HL-60 (cell line): ENCODE results near the gene MTSS2.

ENCODE experiments used
- DNase-seq, 2 experiments: peaks; one replicate each; pipeline ENCODE4 v3.0.0-alpha.2; 2010 to 2020; ENCODE audit warnings: low read depth in 1 of 2, low spot score in 1 of 2
- H3K27ac ChIP-seq: fragments of 250-450 bp; sonication (Bioruptor Pico); replicated peaks from 2 replicates; pipeline ENCODE4 v1.5.1; 2020; ENCODE audit warnings: mild to moderate bottlenecking, moderate library complexity
- H3K27me3 ChIP-seq: fragments of 250-450 bp; sonication (Bioruptor Pico); 2 replicates; pipeline ENCODE4 v1.5.1; 2021; ENCODE audit warnings: mild to moderate bottlenecking, moderate library complexity; ENCODE audit not compliant: insufficient read depth, poor library complexity, severe bottlenecking
- H3K4me3 ChIP-seq: replicated peaks from 2 replicates; pipeline ENCODE4 v1.5.1; 2011; ENCODE audit warnings: mild to moderate bottlenecking, control low read depth, low read length; ENCODE audit not compliant: insufficient read depth
- CTCF ChIP-seq: IDR thresholded peaks from one replicate; pipeline ENCODE4 v1.5.1; 2011; ENCODE audit warnings: low read length, control low read depth, inconsistent platforms; ENCODE audit not compliant: insufficient read depth
- GABPA ChIP-seq: IDR thresholded peaks from 2 replicates; pipeline ENCODE4 v1.6.1; 2012; ENCODE audit warnings: low read depth
- POLR2AphosphoS5 ChIP-seq: IDR thresholded peaks from 2 replicates; pipeline ENCODE4 v1.6.1; 2012; ENCODE audit warnings: low read depth
- REST ChIP-seq: IDR thresholded peaks from 2 replicates; pipeline ENCODE4 v1.6.1; 2012; ENCODE audit warnings: low read depth; ENCODE audit not compliant: insufficient replicate concordance
- SPI1 ChIP-seq: IDR thresholded peaks from 2 replicates; pipeline ENCODE4 v1.6.1; 2012; ENCODE audit warnings: low read depth, mild to moderate bottlenecking, borderline replicate concordance

MTSS2 gene

DNA sequence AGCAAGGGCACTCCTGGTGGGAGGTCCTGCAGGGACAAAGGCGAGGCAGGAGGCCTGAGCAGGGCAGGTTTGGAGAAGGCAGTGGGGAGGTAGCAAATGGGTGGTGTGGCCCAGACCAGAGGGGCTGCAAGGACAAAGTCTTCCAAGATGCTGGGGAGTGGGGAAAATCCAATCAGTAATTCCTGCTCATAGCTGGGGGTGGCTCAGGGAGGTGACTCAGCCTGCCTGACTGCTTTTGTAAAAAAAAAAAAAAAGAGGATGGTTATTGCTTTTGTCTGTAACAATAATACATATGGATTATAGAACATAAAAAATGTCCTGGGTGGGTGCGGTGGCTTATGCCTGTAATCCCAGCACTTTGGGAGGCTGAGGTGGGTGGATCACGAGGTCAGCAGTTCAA is 34.3 kb downstream of the MTSS2 start:
- Histone ChIP-seq H3K4me3 (no peak overlapping the region), H3K27ac (no peak overlapping the region), H3K27me3 (no peaks in the 10 kb centered on the region)
- TF ChIP-seq REST (no peak), GABPA (no peak), SPI1 (no peak), POLR2AphosphoS5 (no peak), CTCF (no peak)
- no peak for DNase-seq

GRCh38 chr16:70650216-70650615 is 35.6 kb downstream of the MTSS2 start:
- H3K4me3 ChIP-seq = no peak overlapping the region
- H3K27ac ChIP-seq = no peak overlapping the region
- TF ChIP-seq POLR2AphosphoS5 (no peak), SPI1 (no peak), CTCF (no peak), GABPA (no peak), REST (no peak)
- DNase-seq = no peak
- no peaks in the 10 kb centered on the region for H3K27me3 ChIP-seq

GRCh38 chr16:70649300-70649699 is 36.6 kb downstream of the MTSS2 start:
- Histone ChIP-seq H3K4me3 (no peak overlapping the region), H3K27me3 (no peaks in the 10 kb centered on the region), H3K27ac (no peak overlapping the region)
- no peak for DNase-seq
- TF ChIP-seq SPI1 = no peak
- TF ChIP-seq POLR2AphosphoS5 = no peak
- TF ChIP-seq CTCF = no peak
- no peak for TF ChIP-seq REST
- no peak for TF ChIP-seq GABPA
